Spleen (tissue), 11 donors: ENCODE data around the gene EVPL. TPM values are rescaled to one million over a fixed set of nuclear protein-coding genes. Genes with fewer than 3 reads are reported as not detected.

Experiments
- DNase-seq: peaks from one replicate; pipeline ENCODE4 v3.0.0-alpha.2; 2020
- H3K27ac ChIP-seq, 8 donors: fragments of 200-600 bp; sonication (generic) in 7 of 8; 1 replicate in 4 of 8; 2 replicates in 4 of 8; pipeline versions ENCODE4 v1.5.0 to v1.8.0; 2016 to 2021; ENCODE audit warnings: inconsistent platforms in 4 of 8, mild to moderate bottlenecking in 4 of 8, moderate library complexity in 1 of 8
- H3K27me3 ChIP-seq, 7 donors: fragments of 200-600 bp; sonication (generic) in 6 of 7; replicated peaks in 1 of 7; 1 replicate in 4 of 7; 2 replicates in 3 of 7; pipeline versions ENCODE4 v1.5.0 to v1.8.0; 2016 to 2021; ENCODE audit warnings: inconsistent platforms in 3 of 7, mild to moderate bottlenecking in 1 of 7
- H3K36me3 ChIP-seq, 6 donors: fragments of 200-600 bp; sonication (generic) in 5 of 6; 1 replicate in 4 of 6; 2 replicates in 2 of 6; pipeline versions ENCODE4 v1.5.0 to v1.8.0; 2016 to 2021; ENCODE audit warnings: inconsistent platforms in 2 of 6
- H3K4me1 ChIP-seq, 6 donors: fragments of 200-600 bp; sonication (generic) in 5 of 6; 1 replicate in 3 of 6; 2 replicates in 3 of 6; pipeline versions ENCODE4 v1.5.0 to v1.8.0; 2016 to 2021; ENCODE audit warnings: inconsistent platforms in 3 of 6
- H3K4me3 ChIP-seq, 8 donors: fragments of 200-600 bp; sonication (generic) in 7 of 8; 1 replicate in 4 of 8; 2 replicates in 4 of 8; pipeline versions ENCODE4 v1.5.0 to v1.8.0; 2016 to 2021; ENCODE audit warnings: inconsistent platforms in 4 of 8, mild to moderate bottlenecking in 4 of 8, moderate library complexity in 2 of 8
- H3K9me3 ChIP-seq, 8 donors: fragments of 200-600 bp; sonication (generic) in 7 of 8; 1 replicate in 4 of 8; 2 replicates in 4 of 8; pipeline versions ENCODE4 v1.5.0 to v1.8.0; 2016 to 2021; ENCODE audit warnings: inconsistent platforms in 4 of 8
- CTCF ChIP-seq, 11 experiments: fragments of 200-600 bp in 7 of 11; fragments of 450-650 bp in 4 of 11; sonication (generic) in 4 of 11; IDR thresholded peaks in 8 of 11; conservative IDR thresholded peaks in 3 of 11; 1 replicate in 7 of 11; 2 replicates in 4 of 11; pipeline versions ENCODE4 v1.4.0 to v1.8.0; 2016 to 2021; ENCODE audit warnings: antibody characterized with exemption in 11 of 11, inconsistent platforms in 4 of 11, mild to moderate bottlenecking in 1 of 11
- POLR2A ChIP-seq, 3 donors: fragments of 450-650 bp; IDR thresholded peaks; one replicate each; pipeline ENCODE4 v1.5.1; 2017; ENCODE audit warnings: antibody characterized with exemption in 3 of 3, mild to moderate bottlenecking in 1 of 3
- POLR2AphosphoS5 ChIP-seq, 3 donors: sonication (generic); formaldehyde crosslinking; IDR thresholded peaks; one replicate each; pipeline ENCODE4 v1.5.1; 2017; ENCODE audit warnings: antibody characterized with exemption in 3 of 3
- WGBS, 5 donors: extraction: QIAGEN DNeasy Blood & Tissue Kit in 3 of 5; methylation state at CpG; one replicate each; pipeline versions ENCODE4 v1.1.5 to v1.1.7; 2013 to 2018; 5-methylcytosine and 5-hydroxymethylcytosine counted together
- intact Hi-C: fragments of 100-400 bp; cut with DNase I; formaldehyde crosslinking; loops from one replicate; pipeline ENCODE4 v1.15.0; 2023; ENCODE audit warnings: low total_unique reads
- polyA plus RNA-seq, 3 donors: library from polyadenylated mRNA; stranded (reverse); fragments of 200-250 nt; gene quantifications; one replicate each; pipeline ENCODE4 v1.2.1, GENCODE V29; 2013
- total RNA-seq, 7 donors: library from RNA; depleted of rRNA in 3 of 7; stranded (reverse); fragments of >200 nt in 3 of 7; fragmentation: NEBNext Ultra II Directional in 4 of 7; extraction: Animal tissue kit (Norgen Biotek cat#: 25700) in 4 of 7; gene quantifications; one replicate each; pipeline versions ENCODE4 v1.1.0 to v1.2.1, GENCODE V29; 2016 to 2021
- donor health status: healthy with polysubstance abuse.
- donor health status: DM: no; HTN: no; CAD: no; lungs with moderate emphysema.
- donor health status: DM: no; HTN: no; CAD: no.
- donor health status: Bipolar disorder and iron deficiency.
- donor health status: healthy.
- donor health status: DM: no; HTN: no; CAD: no.
- donor health status: DM: yes; HTN: yes; CAD: no.

EVPL gene
- total and polyA plus RNA-seq, 10 donors: 0.04 to 0.56 (median 0.06) TPM; not detected in 3

- 94 to 98% (median 97%) methylated on average over 6 of the region's 6 CpGs for WGBS, 5 donors
- H3K36me3 ChIP-seq: peaks cover 0 to 49% (median 0%) of the 10 kb centered on the region in 6 donors
- no peak overlapping the region for H3K27ac ChIP-seq
- TF ChIP-seq POLR2A (IDR thresholded peaks at IDR 0.05): no peak
- no peak for TF ChIP-seq CTCF (IDR thresholded peaks at IDR 0.05 in 8 of 11, conservative IDR thresholded peaks at IDR 0.05 in 3 of 11)
- TF ChIP-seq POLR2AphosphoS5 (IDR thresholded peaks at IDR 0.05): no peak
- H3K4me1 ChIP-seq: peaks cover 0 to 64% (median 24%) of the 10 kb centered on the region in 6 donors
- H3K27me3 ChIP-seq: no peaks in the 10 kb centered on the region
- H3K4me3 ChIP-seq: no peak overlapping the region
- intact Hi-C loops: no loop called here
- H3K9me3 ChIP-seq: no peaks in the 10 kb centered on the region
- no peak for DNase-seq
These were observed 61.6 kb downstream of the EVPL start for GRCh38 chr17:75965468-75965867.

- intact Hi-C loops: no loop called here
- Histone ChIP-seq H3K9me3 (no peaks in the 10 kb centered on the region), H3K36me3 (peaks cover 3 to 69% (median 21%) of the 10 kb centered on the region in 6 donors), H3K27me3 (no peaks in the 10 kb centered on the region), H3K27ac (peak overlapping the region in 2 of 8 donors; percentile 15 to 30), H3K4me1 (peaks cover 0 to 42% (median 9%) of the 10 kb centered on the region in 6 donors), H3K4me3 (no peak overlapping the region)
- WGBS, 5 donors: 93 to 97% (median 96%) methylated on average over 11 of the region's 11 CpGs
- no peak for DNase-seq
- TF ChIP-seq CTCF (IDR thresholded peaks at IDR 0.05 in 8 of 11, conservative IDR thresholded peaks at IDR 0.05 in 3 of 11) (no peak), POLR2AphosphoS5 (IDR thresholded peaks at IDR 0.05) (no peak)
These were observed 67.1 kb downstream of the EVPL start for GRCh38 chr17:75959839-75960511.

GRCh38 chr17:75959051-75959838 lies 67.9 kb downstream of the EVPL start:
- Histone ChIP-seq H3K9me3 (no peaks in the 10 kb centered on the region), H3K27me3 (no peaks in the 10 kb centered on the region), H3K4me3 (no peak overlapping the region), H3K27ac (peak overlapping the region in 2 of 8 donors; percentile 15 to 30), H3K4me1 (peaks cover 0 to 34% (median 8%) of the 10 kb centered on the region in 6 donors), H3K36me3 (peaks cover 3 to 74% (median 27%) of the 10 kb centered on the region in 6 donors)
- DNase-seq: no peak
- 71 to 86% (median 83%) methylated on average over 8 of the region's 8 CpGs for WGBS, 5 donors
- no peak for TF ChIP-seq POLR2AphosphoS5 (IDR thresholded peaks at IDR 0.05)
- TF ChIP-seq POLR2A (IDR thresholded peaks at IDR 0.05): no peak
- TF ChIP-seq CTCF (IDR thresholded peaks at IDR 0.05 in 8 of 11, conservative IDR thresholded peaks at IDR 0.05 in 3 of 11): no peak
- intact Hi-C loops: no loop called here

Other genes with a start within 250 kb of the EVPL start
- 10 to 100 TPM; 35.4 to 53.8 (median 48.6) TPM for gene UNK, start 242.5 kb downstream of the EVPL start, total RNA-seq
- gene UNK, start 242.5 kb downstream of the EVPL start, polyA plus RNA-seq: 10 to 100 TPM; 19.0 to 41.9 (median 25.8) TPM
- gene UNC13D, start 182.9 kb downstream of the EVPL start, total RNA-seq: 100 to 1,000 TPM in 6 of 7 donors, 10 to 100 TPM in 1; 87.1 to 187 (median 129) TPM
- gene UNC13D, start 182.9 kb downstream of the EVPL start, polyA plus RNA-seq: 10 to 100 TPM; 36.4 to 86.1 (median 53.0) TPM
- 100 to 1,000 TPM in 4 of 7 donors, 10 to 100 TPM in 3; 46.7 to 144 (median 125) TPM for gene WBP2, start 172.0 kb downstream of the EVPL start, total RNA-seq
- gene WBP2, start 172.0 kb downstream of the EVPL start, polyA plus RNA-seq: 100 to 1,000 TPM in 1 of 3 donors, 10 to 100 TPM in 2; 70.2 to 104 (median 74.1) TPM
- 10 to 100 TPM; 30.8 to 73.8 (median 38.5) TPM for gene TRIM47, start 148.7 kb downstream of the EVPL start, total RNA-seq
- gene TRIM47, start 148.7 kb downstream of the EVPL start, polyA plus RNA-seq: 10 to 100 TPM; 28.1 to 42.0 (median 28.4) TPM
- 10 to 100 TPM; 20.0 to 26.5 (median 23.5) TPM for gene TRIM65, start 130.4 kb downstream of the EVPL start, total RNA-seq
- 10 to 100 TPM in 2 of 3 donors, 1 to 10 TPM in 1; 9.0 to 28.2 (median 11.6) TPM for gene TRIM65, start 130.4 kb downstream of the EVPL start, polyA plus RNA-seq
- gene MRPL38, start 122.4 kb downstream of the EVPL start, total RNA-seq: 10 to 100 TPM; 40.1 to 90.6 (median 74.7) TPM
- 10 to 100 TPM; 59.3 to 90.3 (median 80.8) TPM for gene MRPL38, start 122.4 kb downstream of the EVPL start, polyA plus RNA-seq
- gene FBF1, start 86.3 kb downstream of the EVPL start, total RNA-seq: 10 to 100 TPM in 4 of 7 donors, 1 to 10 TPM in 3; 7.7 to 16.0 (median 10.3) TPM
- 10 to 100 TPM in 1 of 3 donors, 1 to 10 TPM in 2; 5.2 to 14.4 (median 7.3) TPM for gene FBF1, start 86.3 kb downstream of the EVPL start, polyA plus RNA-seq
- 10 to 100 TPM; 36.0 to 60.2 (median 45.9) TPM for gene ACOX1, start 48.1 kb downstream of the EVPL start, total RNA-seq
- gene ACOX1, start 48.1 kb downstream of the EVPL start, polyA plus RNA-seq: 1 to 10 TPM; 6.3 to 9.8 (median 6.8) TPM
- 10 to 100 TPM in 5 of 7 donors, 1 to 10 TPM in 2; 6.0 to 20.8 (median 13.4) TPM for gene TEN1, start 48.1 kb downstream of the EVPL start, total RNA-seq
- 10 to 100 TPM; 25.7 to 38.7 (median 34.8) TPM for gene TEN1, start 48.1 kb downstream of the EVPL start, polyA plus RNA-seq
- gene CDK3, start 26.5 kb downstream of the EVPL start, total RNA-seq: 10 to 100 TPM in 2 of 7 donors, 1 to 10 TPM in 5; 6.7 to 12.0 (median 7.1) TPM
- gene CDK3, start 26.5 kb downstream of the EVPL start, polyA plus RNA-seq: 10 to 100 TPM; 13.8 to 39.8 (median 31.2) TPM
- 10 to 100 TPM; 39.4 to 62.0 (median 56.1) TPM for gene SRP68, start 45.2 kb upstream of the EVPL start, total RNA-seq
- 10 to 100 TPM; 24.5 to 40.9 (median 26.8) TPM for gene SRP68, start 45.2 kb upstream of the EVPL start, polyA plus RNA-seq
- under 1 TPM in 3 of 7 donors, not detected in 4; 0.26 to 0.93 (median 0.51) TPM for gene GALR2, start 47.5 kb upstream of the EVPL start, total RNA-seq
- under 1 TPM in 1 of 3 donors, not detected in 2; 0.06 TPM for gene GALR2, start 47.5 kb upstream of the EVPL start, polyA plus RNA-seq
- under 1 TPM in 2 of 7 donors, not detected in 5; 0.17 to 0.27 TPM for gene ZACN, start 51.9 kb upstream of the EVPL start, total RNA-seq
- 1 to 10 TPM; 1.0 to 1.9 (median 1.4) TPM for gene ZACN, start 51.9 kb upstream of the EVPL start, polyA plus RNA-seq
- 100 to 1,000 TPM in 4 of 7 donors, 10 to 100 TPM in 3; 64.5 to 128 (median 104) TPM for gene EXOC7, start 76.5 kb upstream of the EVPL start, total RNA-seq
- 10 to 100 TPM; 26.2 to 51.5 (median 35.0) TPM for gene EXOC7, start 76.5 kb upstream of the EVPL start, polyA plus RNA-seq
- gene FOXJ1, start 113.9 kb upstream of the EVPL start, total RNA-seq: under 1 TPM in 1 of 7 donors, not detected in 6; 0.13 TPM
- gene FOXJ1, start 113.9 kb upstream of the EVPL start, polyA plus RNA-seq: under 1 TPM in 1 of 3 donors, not detected in 2; 0.05 TPM
- gene RNF157, start 213.2 kb upstream of the EVPL start, total RNA-seq: 10 to 100 TPM in 3 of 7 donors, 1 to 10 TPM in 4; 6.8 to 13.0 (median 8.6) TPM
- 1 to 10 TPM in 2 of 3 donors, under 1 TPM in 1; 0.89 to 2.0 (median 1.1) TPM for gene RNF157, start 213.2 kb upstream of the EVPL start, polyA plus RNA-seq
- gene UBALD2, start 238.0 kb upstream of the EVPL start, total RNA-seq: 10 to 100 TPM; 28.9 to 91.3 (median 63.8) TPM
- 10 to 100 TPM; 42.5 to 54.7 (median 43.8) TPM for gene UBALD2, start 238.0 kb upstream of the EVPL start, polyA plus RNA-seq